Retinal pigment epithelial cell (primary cell): ENCODE results near the gene CD320.

Experiments used
- DNase-seq: peaks from one replicate; pipeline ENCODE4 v3.0.0-alpha.2; 2010; ENCODE audit warnings: low read depth
- H3K4me3 ChIP-seq: 2 replicates; pipeline ENCODE4 v1.5.1; 2011; ENCODE audit warnings: mild to moderate bottlenecking, low read length, control low read depth, moderate library complexity
- TF ChIP-seq, protein P1 (sequence below): conservative IDR thresholded peaks from 2 replicates; pipeline ENCODE4 v1.5.1; 2011; ENCODE audit warnings: low read depth, low read length, control low read depth, inconsistent platforms

Gene CD320

DNA sequence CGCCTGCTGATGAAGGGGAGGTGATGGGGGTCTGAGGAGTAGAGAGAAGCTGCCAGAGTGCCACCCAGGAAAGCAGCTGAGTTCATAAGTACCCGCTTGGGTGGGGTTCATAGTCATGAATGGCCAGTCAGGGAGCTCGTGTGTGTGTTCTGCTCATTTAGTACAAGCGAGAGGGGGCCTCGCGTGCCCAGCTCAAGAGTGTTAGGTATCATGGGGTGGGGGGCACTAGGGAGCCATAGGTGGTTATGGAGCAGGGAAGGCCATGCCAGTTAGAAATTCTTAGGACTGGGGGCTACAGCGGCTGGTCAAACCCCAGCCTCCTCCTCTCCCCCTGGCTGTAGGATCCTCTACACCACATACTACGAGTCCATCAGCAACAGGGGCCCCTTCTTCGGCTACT is 46.8 kb downstream of the CD320 start:
- H3K4me3 ChIP-seq, result no peak overlapping the region
- no peak for DNase-seq
- TF ChIP-seq, protein P1, sequence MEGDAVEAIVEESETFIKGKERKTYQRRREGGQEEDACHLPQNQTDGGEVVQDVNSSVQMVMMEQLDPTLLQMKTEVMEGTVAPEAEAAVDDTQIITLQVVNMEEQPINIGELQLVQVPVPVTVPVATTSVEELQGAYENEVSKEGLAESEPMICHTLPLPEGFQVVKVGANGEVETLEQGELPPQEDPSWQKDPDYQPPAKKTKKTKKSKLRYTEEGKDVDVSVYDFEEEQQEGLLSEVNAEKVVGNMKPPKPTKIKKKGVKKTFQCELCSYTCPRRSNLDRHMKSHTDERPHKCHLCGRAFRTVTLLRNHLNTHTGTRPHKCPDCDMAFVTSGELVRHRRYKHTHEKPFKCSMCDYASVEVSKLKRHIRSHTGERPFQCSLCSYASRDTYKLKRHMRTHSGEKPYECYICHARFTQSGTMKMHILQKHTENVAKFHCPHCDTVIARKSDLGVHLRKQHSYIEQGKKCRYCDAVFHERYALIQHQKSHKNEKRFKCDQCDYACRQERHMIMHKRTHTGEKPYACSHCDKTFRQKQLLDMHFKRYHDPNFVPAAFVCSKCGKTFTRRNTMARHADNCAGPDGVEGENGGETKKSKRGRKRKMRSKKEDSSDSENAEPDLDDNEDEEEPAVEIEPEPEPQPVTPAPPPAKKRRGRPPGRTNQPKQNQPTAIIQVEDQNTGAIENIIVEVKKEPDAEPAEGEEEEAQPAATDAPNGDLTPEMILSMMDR, result no peak

DNA sequence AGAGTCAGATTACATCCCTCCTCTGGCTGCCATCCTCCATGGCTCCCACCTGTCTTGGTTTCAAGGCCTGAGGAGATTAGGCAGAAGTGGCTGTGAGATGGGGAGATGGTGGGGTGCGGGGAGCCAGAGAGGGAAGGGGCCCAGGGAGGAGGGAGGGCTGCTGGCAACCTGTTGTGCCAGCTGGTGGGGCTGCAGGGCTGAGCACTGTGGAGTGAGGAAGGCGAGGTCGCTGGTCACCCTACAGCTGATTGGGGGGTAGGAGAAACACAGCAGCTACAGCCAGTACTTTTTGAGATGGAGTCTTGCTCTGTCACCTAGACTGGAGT is 48.3 kb downstream of the CD320 start:
- no peak for DNase-seq
- TF ChIP-seq, protein P1, result no peak
- no peak overlapping the region for H3K4me3 ChIP-seq

DNA sequence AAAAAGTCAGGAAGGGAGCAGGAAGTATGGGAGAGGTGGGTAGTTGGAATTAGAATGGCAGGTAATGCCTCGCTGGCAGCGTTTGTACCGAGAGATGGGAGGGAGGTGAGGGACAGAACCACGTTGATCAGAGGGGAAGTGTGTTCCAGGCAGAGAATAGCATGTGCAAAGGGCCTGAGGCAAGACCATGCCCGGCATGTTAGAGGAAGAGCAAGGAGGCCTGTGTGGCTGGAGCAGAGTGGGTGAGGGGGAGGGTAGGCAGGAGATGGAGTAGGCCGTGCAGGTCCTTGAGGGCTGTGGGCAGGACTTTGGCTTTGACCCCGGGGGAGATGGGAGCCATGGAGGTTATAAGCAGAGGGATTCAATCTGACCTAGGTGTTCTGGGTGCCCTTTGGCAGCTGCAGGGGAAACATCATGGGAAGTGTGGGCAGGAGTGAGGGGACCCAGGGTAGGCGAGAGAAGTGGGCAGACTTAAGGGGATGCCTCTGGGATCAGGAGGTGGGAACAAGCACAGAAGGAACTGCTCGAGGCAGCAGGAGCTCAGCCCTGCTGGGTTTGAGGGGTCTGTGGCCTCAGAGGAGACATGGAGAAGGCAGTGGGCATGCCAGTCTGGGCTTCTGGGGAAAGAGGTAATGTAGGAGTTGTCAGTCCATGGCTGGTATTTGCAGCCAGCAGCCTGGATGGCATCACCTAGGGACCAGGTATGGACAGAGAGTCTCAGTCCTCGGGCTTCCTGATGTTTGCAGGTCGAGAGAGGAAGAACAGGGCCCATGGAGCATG is 48.8 kb downstream of the CD320 start:
- DNase-seq, result no peak
- H3K4me3 ChIP-seq, result no peak overlapping the region
- TF ChIP-seq, protein P1, result no peak

DNA sequence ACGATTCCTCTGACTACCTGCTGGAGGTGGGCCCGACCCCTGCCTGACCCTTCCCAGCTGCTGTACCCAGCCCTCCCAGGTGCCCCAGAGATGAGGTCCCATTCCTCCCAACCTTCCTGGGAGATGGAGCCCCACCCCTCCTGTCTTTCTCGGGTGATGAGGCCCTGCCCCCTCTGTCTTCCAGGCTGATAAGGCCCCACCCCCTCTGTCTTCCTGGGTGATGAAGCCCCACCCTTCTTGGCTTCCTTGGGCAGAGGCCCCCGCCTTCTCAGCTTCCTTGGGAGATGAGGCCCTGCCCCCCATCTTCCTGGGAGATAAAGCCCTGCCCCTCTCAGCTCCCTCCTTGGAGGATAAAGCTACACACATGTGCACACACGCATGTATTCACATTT is 51.1 kb downstream of the CD320 start:
- TF ChIP-seq, protein P1, result no peak
- no peak for DNase-seq
- H3K4me3 ChIP-seq, result no peak overlapping the region

DNA sequence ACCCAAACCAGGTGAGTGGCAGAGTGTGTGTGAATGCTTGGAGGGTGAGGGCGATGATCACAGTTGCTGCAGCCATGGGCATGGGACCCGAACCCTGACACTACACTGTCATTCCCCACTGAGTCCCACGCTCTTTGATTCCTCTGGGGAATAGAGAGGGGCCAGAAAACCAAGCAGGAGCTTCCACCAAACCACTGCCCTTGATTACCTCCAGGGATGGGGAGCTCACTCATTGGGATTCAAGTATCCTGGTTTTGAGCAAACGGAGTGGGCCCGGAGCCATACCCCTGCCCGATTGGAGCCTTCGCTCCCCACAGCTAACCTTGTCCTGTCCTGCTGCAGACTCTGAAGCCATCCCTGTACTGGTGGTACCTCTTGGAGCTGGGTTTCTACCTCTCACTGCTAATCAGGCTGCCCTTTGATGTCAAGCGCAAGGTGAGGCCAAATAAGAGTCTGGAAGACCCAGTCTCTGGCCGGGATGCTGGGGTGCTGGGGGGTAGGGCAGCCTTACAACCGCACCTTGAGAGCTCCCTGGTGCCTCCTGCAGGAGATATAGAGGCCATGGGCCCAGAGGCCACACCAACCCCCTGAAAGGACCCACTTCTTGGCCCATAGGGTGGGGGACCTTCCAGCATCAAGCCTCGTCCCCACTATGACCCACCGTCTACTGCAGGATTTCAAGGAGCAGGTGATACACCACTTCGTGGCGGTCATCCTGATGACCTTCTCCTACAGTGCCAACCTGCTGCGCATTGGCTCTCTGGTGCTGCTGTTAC is 51.7 kb downstream of the CD320 start:
- TF ChIP-seq, protein P1, result peak; percentile 3
- DNase-seq, result no peak
- no peak overlapping the region for H3K4me3 ChIP-seq

DNA sequence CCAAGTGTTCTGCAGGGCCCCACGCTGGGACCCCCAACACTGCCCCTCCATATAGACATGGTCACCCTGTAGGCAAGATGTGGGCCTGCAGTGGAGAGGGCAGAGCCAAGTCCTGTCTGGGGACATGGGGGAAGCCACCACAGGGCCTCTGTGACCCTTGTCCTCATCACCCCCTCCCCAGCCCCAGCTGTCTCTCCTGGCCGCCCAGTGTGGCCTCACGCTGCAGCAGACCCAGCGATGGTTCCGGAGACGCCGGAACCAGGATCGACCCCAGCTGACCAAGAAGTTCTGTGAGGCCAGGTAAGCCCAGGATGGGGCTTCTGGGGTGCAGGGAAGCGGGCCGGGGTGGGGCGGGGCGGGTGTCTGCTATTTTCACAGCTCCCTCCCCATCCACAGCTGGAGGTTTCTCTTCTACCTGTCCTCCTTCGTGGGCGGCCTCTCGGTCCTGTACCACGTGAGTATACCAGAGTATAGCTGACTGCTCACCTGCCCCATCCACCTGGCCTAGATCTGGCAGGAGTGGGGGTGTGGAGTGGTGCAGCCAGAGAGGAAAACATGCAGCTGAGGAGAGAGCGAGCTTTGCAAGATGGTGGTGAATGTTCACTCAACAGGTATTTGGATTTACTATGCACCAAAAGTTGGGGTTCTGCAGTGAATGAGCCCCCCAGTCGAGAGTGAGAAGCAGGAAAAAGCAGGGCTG is 52.6 kb downstream of the CD320 start:
- no peak overlapping the region for H3K4me3 ChIP-seq
- TF ChIP-seq, protein P1, result no peak
- DNase-seq, result no peak
